ENCODE results near the gene MED13.

The MED13 gene

DNA sequence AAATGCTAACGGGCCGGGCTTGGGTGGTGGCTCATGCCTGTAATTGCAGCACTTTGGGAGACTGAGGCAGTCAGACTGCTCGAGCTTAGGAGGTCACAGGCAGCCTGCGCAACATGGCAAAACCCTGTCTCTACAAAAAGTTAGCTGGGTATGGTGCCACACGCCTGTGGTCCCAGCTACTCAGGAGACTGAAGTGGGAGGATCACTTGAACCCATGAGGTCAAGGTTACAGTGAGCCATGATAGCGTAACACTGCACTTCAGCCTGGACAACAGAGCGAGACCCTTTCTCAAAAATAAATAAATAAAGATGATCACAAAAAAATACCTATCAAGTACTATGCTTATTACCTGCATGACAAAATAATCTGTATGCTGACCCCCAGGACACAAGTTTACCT lies 91.0 kb downstream of the MED13 start:
- TF ChIP-seq, protein P1, sequence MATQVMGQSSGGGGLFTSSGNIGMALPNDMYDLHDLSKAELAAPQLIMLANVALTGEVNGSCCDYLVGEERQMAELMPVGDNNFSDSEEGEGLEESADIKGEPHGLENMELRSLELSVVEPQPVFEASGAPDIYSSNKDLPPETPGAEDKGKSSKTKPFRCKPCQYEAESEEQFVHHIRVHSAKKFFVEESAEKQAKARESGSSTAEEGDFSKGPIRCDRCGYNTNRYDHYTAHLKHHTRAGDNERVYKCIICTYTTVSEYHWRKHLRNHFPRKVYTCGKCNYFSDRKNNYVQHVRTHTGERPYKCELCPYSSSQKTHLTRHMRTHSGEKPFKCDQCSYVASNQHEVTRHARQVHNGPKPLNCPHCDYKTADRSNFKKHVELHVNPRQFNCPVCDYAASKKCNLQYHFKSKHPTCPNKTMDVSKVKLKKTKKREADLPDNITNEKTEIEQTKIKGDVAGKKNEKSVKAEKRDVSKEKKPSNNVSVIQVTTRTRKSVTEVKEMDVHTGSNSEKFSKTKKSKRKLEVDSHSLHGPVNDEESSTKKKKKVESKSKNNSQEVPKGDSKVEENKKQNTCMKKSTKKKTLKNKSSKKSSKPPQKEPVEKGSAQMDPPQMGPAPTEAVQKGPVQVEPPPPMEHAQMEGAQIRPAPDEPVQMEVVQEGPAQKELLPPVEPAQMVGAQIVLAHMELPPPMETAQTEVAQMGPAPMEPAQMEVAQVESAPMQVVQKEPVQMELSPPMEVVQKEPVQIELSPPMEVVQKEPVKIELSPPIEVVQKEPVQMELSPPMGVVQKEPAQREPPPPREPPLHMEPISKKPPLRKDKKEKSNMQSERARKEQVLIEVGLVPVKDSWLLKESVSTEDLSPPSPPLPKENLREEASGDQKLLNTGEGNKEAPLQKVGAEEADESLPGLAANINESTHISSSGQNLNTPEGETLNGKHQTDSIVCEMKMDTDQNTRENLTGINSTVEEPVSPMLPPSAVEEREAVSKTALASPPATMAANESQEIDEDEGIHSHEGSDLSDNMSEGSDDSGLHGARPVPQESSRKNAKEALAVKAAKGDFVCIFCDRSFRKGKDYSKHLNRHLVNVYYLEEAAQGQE (IDR thresholded peaks at IDR 0.05; ENCODE audit: insufficient read depth in 1 of 2, low read depth in 2 of 2, low read length in 2 of 2), result no peak
- TF ChIP-seq POLR2AphosphoS5 (IDR thresholded peaks at IDR 0.05; ENCODE audit: low read depth, low read length), result no peak
- TF ChIP-seq FOXP2 (optimal IDR thresholded peaks at IDR 0.05; ENCODE audit: borderline replicate concordance, extremely low read depth, extremely low read length, insufficient read depth), result no peak
- no peak for TF ChIP-seq SIN3A (IDR thresholded peaks at IDR 0.05; ENCODE audit: borderline replicate concordance, insufficient read depth, low read length)
- no peak for TF ChIP-seq TAF1 (IDR thresholded peaks at IDR 0.05; ENCODE audit: borderline replicate concordance, insufficient read depth, low read length)

GRCh38 chr17:61972311-61972710 lies 92.8 kb downstream of the MED13 start:
- TF ChIP-seq, protein P1 (IDR thresholded peaks at IDR 0.05; ENCODE audit: insufficient read depth in 1 of 2, low read depth in 2 of 2, low read length in 2 of 2), result no peak
- TF ChIP-seq POLR2AphosphoS5 (IDR thresholded peaks at IDR 0.05; ENCODE audit: low read depth, low read length), result no peak
- TF ChIP-seq FOXP2 (optimal IDR thresholded peaks at IDR 0.05; ENCODE audit: borderline replicate concordance, extremely low read depth, extremely low read length, insufficient read depth), result no peak
- TF ChIP-seq TAF1 (IDR thresholded peaks at IDR 0.05; ENCODE audit: borderline replicate concordance, insufficient read depth, low read length), result no peak
- TF ChIP-seq SIN3A (IDR thresholded peaks at IDR 0.05; ENCODE audit: borderline replicate concordance, insufficient read depth, low read length), result no peak

DNA sequence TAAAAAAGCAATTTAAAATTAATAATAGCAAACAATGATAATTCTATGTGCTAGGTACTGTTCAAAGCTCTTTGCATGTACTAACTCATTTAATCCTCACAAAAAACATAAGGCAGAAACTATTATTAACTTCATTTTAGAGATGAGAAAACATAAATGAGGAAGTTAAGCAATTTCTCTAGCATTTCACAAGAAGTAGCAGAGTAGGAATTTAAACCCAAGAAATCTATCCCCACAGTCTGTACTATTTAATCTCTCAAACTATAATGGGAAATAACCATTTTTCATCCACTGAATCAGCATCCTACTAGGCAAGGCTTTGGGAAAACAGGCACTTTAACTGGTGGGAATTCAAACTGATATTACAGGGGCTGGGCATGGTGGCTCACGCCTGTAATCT lies 95.0 kb downstream of the MED13 start:
- TF ChIP-seq TAF1 (IDR thresholded peaks at IDR 0.05; ENCODE audit: borderline replicate concordance, insufficient read depth, low read length) (no peak), FOXP2 (optimal IDR thresholded peaks at IDR 0.05; ENCODE audit: borderline replicate concordance, extremely low read depth, extremely low read length, insufficient read depth) (no peak), SIN3A (IDR thresholded peaks at IDR 0.05; ENCODE audit: borderline replicate concordance, insufficient read depth, low read length) (no peak), POLR2AphosphoS5 (IDR thresholded peaks at IDR 0.05; ENCODE audit: low read depth, low read length) (no peak)
- TF ChIP-seq, protein P1 (IDR thresholded peaks at IDR 0.05; ENCODE audit: insufficient read depth in 1 of 2, low read depth in 2 of 2, low read length in 2 of 2), result no peak

DNA sequence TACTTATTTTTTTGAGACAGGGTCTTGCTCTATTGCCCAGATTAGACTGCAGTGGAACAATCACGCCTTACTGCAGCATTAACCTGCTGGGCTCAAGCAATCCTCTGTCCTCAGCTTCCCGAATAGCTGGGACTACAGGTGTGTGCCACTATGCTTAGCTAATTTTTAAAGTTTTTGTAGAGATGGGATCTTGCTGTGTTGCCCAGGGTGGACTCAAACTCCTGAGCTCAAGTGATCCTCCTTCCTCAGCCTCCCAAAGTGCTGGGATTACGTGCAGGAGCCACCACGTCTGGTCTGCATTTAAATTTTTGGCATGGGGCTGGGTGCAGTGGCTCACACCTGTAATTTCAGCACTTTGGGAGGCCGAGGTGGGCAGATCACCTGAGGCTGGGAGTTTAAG lies 96.3 kb downstream of the MED13 start:
- TF ChIP-seq TAF1 (IDR thresholded peaks at IDR 0.05; ENCODE audit: borderline replicate concordance, insufficient read depth, low read length), result no peak

DNA sequence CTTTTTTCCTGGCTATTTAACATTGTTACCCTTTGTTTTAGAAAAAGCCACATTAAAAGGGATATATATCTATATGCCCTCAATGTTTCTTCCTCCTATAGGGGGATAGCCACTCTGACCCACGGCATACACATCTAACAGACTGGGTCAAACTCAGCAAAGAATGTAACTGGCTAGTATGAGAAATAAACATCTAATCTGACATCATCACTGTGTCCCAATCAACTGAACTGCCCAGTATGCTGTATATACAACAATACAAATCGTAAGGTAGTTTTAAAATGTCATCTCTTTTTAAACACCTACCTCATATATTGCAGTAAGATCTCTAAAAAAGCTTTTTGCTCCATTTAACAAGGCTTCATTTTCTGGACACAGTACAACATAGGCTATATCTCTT lies 97.3 kb downstream of the MED13 start:
- TF ChIP-seq, protein P1 (IDR thresholded peaks at IDR 0.05; ENCODE audit: insufficient read depth in 1 of 2, low read depth in 2 of 2, low read length in 2 of 2), result no peak
- TF ChIP-seq POLR2AphosphoS5 (IDR thresholded peaks at IDR 0.05; ENCODE audit: low read depth, low read length), result no peak
- TF ChIP-seq FOXP2 (optimal IDR thresholded peaks at IDR 0.05; ENCODE audit: borderline replicate concordance, extremely low read depth, extremely low read length, insufficient read depth), result no peak
- TF ChIP-seq TAF1 (IDR thresholded peaks at IDR 0.05; ENCODE audit: borderline replicate concordance, insufficient read depth, low read length), result no peak
- no peak for TF ChIP-seq SIN3A (IDR thresholded peaks at IDR 0.05; ENCODE audit: borderline replicate concordance, insufficient read depth, low read length)

Data from PFSK-1 (cell line).